HL-60 (cell line): ENCODE results near the gene ZNF595.

Source experiments
- CTCF ChIP-seq: IDR thresholded peaks from one replicate; pipeline ENCODE4 v1.5.1; 2011; ENCODE audit warnings: low read length, control low read depth, inconsistent platforms; ENCODE audit not compliant: insufficient read depth
- GABPA ChIP-seq: IDR thresholded peaks from 2 replicates; pipeline ENCODE4 v1.6.1; 2012; ENCODE audit warnings: low read depth
- REST ChIP-seq: IDR thresholded peaks from 2 replicates; pipeline ENCODE4 v1.6.1; 2012; ENCODE audit warnings: low read depth; ENCODE audit not compliant: insufficient replicate concordance

- TF ChIP-seq CTCF (no peak), GABPA (no peak), REST (no peak)
Measured at GRCh38 chr4:71830-72229, 18.7 kb downstream of the ZNF595 start.
